Astrocyte (in vitro differentiated cells and primary cell): Measurements from ENCODE around the gene CREM.

ENCODE experiments used
- CTCF ChIP-seq: IDR thresholded peaks from 2 replicates; pipeline ENCODE4 v1.5.1; 2011; ENCODE audit warnings: low read depth, mild to moderate bottlenecking, inconsistent platforms, low read length, moderate library complexity; ENCODE audit not compliant: insufficient read depth
- EZH2 ChIP-seq: IDR thresholded peaks from 2 replicates; pipeline ENCODE4 v1.6.1; 2012; ENCODE audit warnings: mild to moderate bottlenecking, low read length, inconsistent platforms; ENCODE audit not compliant: insufficient read depth

- TF ChIP-seq CTCF (no peak), EZH2 (no peak)
Observed at GRCh38 chr10:35165811-35166210, 39.2 kb downstream of the CREM start.
